Activated CD4-positive, alpha-beta memory T cell treated with anti-CD3 and anti-CD28 coated beads, Interleukin-2, amount 10 ng/mL, durations not matched to agents 7 days and 5 days (primary cell): Measurements from ENCODE around the gene CCDC69. TPM values are rescaled to one million over a fixed set of nuclear protein-coding genes. Genes with fewer than 3 reads are reported as not detected.
A peak's percentile ranks its signal among the peaks of the same experiment; 100 is the strongest.

Source experiments
- CTCF ChIA-PET: fragments of 350-600 bp; sonication (Branson Sonifier 250); formaldehyde crosslinking; loops from one replicate; lab custom pipeline; 2021; ENCODE audit warnings: antibody characterized with exemption, inconsistent platforms; lab: Charles Lee
- POLR2A ChIA-PET: fragments of 350-600 bp; sonication (Branson Sonifier 250); formaldehyde crosslinking; loops from one replicate; lab custom pipeline; 2021; ENCODE audit warnings: antibody characterized with exemption; lab: Charles Lee
- DNase-seq: peaks from one replicate; pipeline ENCODE4 v3.0.0-alpha.2; 2020
- H3K27ac Mint-ChIP-seq: one replicate; pipeline ENCODE4 v1.8.0; 2021; ENCODE audit warnings: mild to moderate bottlenecking, mixed read lengths
- H3K27me3 Mint-ChIP-seq: one replicate; pipeline ENCODE4 v1.8.0; 2021; ENCODE audit warnings: mixed read lengths
- H3K36me3 Mint-ChIP-seq: one replicate; pipeline ENCODE4 v1.8.0; 2021; ENCODE audit warnings: low read depth, mixed read lengths
- H3K4me1 Mint-ChIP-seq: one replicate; pipeline ENCODE4 v1.8.0; 2021; ENCODE audit warnings: mixed read lengths
- H3K4me3 Mint-ChIP-seq: one replicate; pipeline ENCODE4 v1.8.0; 2021; ENCODE audit warnings: mild to moderate bottlenecking, mixed read lengths
- H3K9me3 Mint-ChIP-seq: one replicate; pipeline ENCODE4 v1.8.0; 2021; ENCODE audit warnings: mixed read lengths
- total RNA-seq, 2 experiments: library from RNA; stranded (reverse); gene quantifications; one replicate each; pipeline ENCODE4 v1.2.3, GENCODE V29; 2021

Gene CCDC69
- total RNA-seq, 2 experiments from 2014 or later, result 62.6 to 64.2 TPM

DNA sequence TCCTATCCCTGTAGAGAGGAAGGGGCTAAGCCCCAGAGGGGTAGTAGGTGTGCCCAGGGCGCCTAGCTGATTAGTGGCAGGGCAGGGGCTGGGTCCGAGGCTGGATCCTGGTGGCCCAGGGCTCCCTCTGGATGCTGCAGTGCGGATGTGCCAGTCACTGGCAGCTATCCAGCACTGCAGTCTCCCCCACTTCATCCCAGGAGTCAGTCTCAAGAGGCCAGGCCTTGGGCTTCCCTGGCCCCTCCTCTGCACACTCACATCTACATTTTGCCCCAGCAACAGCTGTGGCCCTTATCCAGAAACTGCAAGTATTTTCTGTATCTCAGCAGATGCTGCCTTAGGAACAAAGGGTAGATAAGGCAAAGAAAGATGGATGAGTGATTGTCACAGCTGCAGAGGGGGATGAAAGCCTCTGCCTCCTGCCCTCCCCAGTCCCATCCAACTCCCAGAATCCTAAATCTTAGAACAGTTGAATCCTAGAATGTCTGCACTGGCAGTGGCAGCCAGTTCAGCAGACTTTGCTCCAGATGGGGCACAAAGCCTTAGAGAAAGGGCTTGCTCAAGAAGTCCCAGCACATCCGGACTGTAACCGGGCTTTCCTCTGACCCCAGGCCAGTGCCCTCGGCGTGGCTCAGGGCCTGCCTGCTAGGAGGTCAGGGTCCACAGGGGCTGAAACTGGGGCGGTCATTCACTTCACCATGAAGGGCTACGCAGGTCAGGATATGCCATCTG, 68.0 kb downstream of the CCDC69 start:
- CTCF ChIA-PET, result interaction anchor here (0.8 to 1.6 kb wide), 6 partner anchors 9 to 95 kb away, joined by 3 to 12 read pairs (median 3); no protein-coding TSS in a partner anchor
- Mint-ChIP-seq H3K9me3 (no peaks in the 10 kb centered on the region), H3K4me1 (peaks cover 59% of the 10 kb centered on the region), H3K27ac (peak overlapping the region; percentile 96), H3K4me3 (peak overlapping the region; percentile 95), H3K27me3 (no peaks in the 10 kb centered on the region), H3K36me3 (peaks cover 51% of the 10 kb centered on the region)
- DNase-seq, result peak; percentile 43
- POLR2A ChIA-PET, result interaction anchor here (0.7 to 1.8 kb wide), 13 partner anchors 9 to 615 kb away, joined by 3 to 6 read pairs (median 4); partner anchors contain the start of genes CCDC69, G3BP1 and TNIP1

GRCh38 chr5:151154931-151155774, 68.7 kb downstream of the CCDC69 start:
- peak overlapping the region; percentile 95 for H3K4me3 Mint-ChIP-seq
- H3K36me3 Mint-ChIP-seq, result peaks cover 55% of the 10 kb centered on the region
- ChIA-PET CTCF (interaction anchor here (0.8 to 1.7 kb wide), 11 partner anchors 10 to 96 kb away, joined by 3 to 14 read pairs (median 4); no protein-coding TSS in a partner anchor), POLR2A (interaction anchor here (0.7 to 1.8 kb wide), 14 partner anchors 10 to 616 kb away, joined by 3 to 6 read pairs (median 4); partner anchors contain the start of genes G3BP1 and TNIP1)
- peak overlapping the region; percentile 96 for H3K27ac Mint-ChIP-seq
- DNase-seq, result peak; percentile 78
- H3K9me3 Mint-ChIP-seq, result no peaks in the 10 kb centered on the region
- peaks cover 67% of the 10 kb centered on the region for H3K4me1 Mint-ChIP-seq
- no peaks in the 10 kb centered on the region for H3K27me3 Mint-ChIP-seq

DNA sequence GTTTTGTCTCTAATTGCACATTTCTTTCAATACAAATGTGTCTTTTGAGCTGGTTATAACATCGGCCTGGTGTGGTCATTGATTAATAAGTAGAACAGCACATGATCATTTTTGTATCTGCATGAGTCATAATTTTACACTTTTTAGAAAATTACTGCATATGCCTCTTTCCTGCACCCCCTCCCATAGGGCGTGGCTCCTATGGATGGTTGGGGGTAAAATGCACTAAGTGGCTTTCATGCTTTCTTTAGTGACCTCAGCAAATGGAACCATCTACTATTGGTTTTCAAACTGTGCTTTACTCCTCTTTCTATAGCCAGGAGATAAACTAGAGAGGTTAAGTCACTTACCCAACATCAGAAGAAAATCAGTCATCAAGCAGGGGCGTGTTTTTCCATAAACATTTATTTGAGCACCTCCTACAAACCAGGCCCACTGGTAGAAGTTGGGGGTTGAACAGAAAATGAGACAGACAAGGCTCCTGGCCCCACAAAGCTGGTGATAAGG, 70.1 kb downstream of the CCDC69 start:
- no peaks in the 10 kb centered on the region for H3K27me3 Mint-ChIP-seq
- H3K36me3 Mint-ChIP-seq, result peaks cover 60% of the 10 kb centered on the region
- ChIA-PET CTCF (interaction anchor here (1.2 to 1.7 kb wide), 3 partner anchors 11 to 28 kb away, joined by 3 to 14 read pairs (median 4); no protein-coding TSS in a partner anchor), POLR2A (interaction anchor here (1.1 to 5.2 kb wide), 7 partner anchors 9 to 74 kb away, joined by 3 to 30 read pairs (median 4); no protein-coding TSS in a partner anchor)
- H3K4me3 Mint-ChIP-seq, result peak overlapping the region; percentile 95
- H3K27ac Mint-ChIP-seq, result peak overlapping the region; percentile 96
- peak; percentile 53 for DNase-seq
- H3K4me1 Mint-ChIP-seq, result peaks cover 75% of the 10 kb centered on the region
- H3K9me3 Mint-ChIP-seq, result no peaks in the 10 kb centered on the region

DNA sequence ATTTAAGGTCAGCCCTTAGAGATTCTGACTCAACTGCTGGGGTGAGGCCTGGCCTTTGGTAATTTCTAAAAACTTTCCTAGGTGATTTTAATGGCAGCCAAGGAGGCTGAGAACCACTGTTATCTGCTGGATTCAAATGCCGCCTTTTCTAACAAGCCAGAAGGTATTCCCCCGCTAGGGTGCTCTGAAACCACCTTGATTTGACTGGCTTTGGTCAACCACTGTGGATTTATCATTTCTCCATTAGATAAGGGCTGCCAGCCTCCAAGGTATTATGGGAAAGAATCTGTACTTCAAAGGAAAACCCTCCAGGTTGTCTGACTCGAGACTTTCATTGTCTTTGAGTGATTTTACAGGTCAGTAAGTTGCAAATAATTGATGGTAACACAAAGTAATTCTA, 70.6 kb downstream of the CCDC69 start:
- Mint-ChIP-seq H3K27me3 (no peaks in the 10 kb centered on the region), H3K9me3 (no peaks in the 10 kb centered on the region), H3K4me3 (peak overlapping the region; percentile 95), H3K27ac (peak overlapping the region; percentile 96), H3K36me3 (peaks cover 66% of the 10 kb centered on the region), H3K4me1 (peaks cover 75% of the 10 kb centered on the region)
- DNase-seq, result no peak
- ChIA-PET POLR2A (interaction anchor here (1.2 to 5.2 kb wide), 5 partner anchors 11 to 74 kb away, joined by 3 to 30 read pairs (median 7); partner anchors contain the start of gene CCDC69), CTCF (interaction anchor here (1.0 to 1.4 kb wide), 2 partner anchors 12 kb away, joined by 3 read pairs; no protein-coding TSS in a partner anchor)

- Mint-ChIP-seq H3K4me3 (peak overlapping the region; percentile 50), H3K27me3 (no peaks in the 10 kb centered on the region), H3K27ac (peak overlapping the region; percentile 96), H3K36me3 (peaks cover 76% of the 10 kb centered on the region), H3K9me3 (no peaks in the 10 kb centered on the region), H3K4me1 (peaks cover 85% of the 10 kb centered on the region)
- peak; percentile 61 for DNase-seq
- ChIA-PET POLR2A (interaction anchor here (0.9 to 5.2 kb wide), 4 partner anchors 10 to 72 kb away, joined by 3 to 30 read pairs (median 7); partner anchors contain the start of gene CCDC69), CTCF (no interaction called here)
Observed at GRCh38 chr5:151151793-151152192, 72.1 kb downstream of the CCDC69 start.

DNA sequence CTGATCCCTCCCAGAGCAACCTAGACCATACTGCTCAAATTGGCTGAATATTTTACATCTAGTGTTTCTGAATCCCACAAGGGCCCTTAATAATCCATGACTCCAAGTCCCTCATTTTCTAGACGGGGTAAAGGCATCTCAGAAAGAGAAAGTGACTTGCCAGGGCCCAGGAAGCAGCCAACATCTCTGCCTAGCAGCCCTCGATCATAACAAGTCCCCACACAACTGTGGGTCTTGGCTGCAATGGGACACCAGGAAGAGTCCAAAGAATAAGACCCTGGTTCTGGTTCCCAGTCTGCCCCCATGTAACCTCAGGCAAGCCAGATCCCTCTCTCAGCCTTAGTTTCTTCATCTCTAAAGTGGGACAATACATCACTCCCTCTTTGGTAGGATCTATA, 72.6 kb downstream of the CCDC69 start:
- peaks cover 75% of the 10 kb centered on the region for H3K36me3 Mint-ChIP-seq
- ChIA-PET POLR2A (interaction anchor here (0.7 to 5.2 kb wide), 13 partner anchors 9 to 451 kb away, joined by 3 to 30 read pairs (median 4); partner anchors contain the start of genes CCDC69, RBM22 and TNIP1), CTCF (interaction anchor here (1.0 to 4.3 kb wide), 7 partner anchors 10 to 99 kb away, joined by 3 to 49 read pairs (median 15); no protein-coding TSS in a partner anchor)
- H3K4me3 Mint-ChIP-seq, result peak overlapping the region; percentile 50
- H3K4me1 Mint-ChIP-seq, result peaks cover 89% of the 10 kb centered on the region
- H3K27ac Mint-ChIP-seq, result peak overlapping the region; percentile 96
- no peaks in the 10 kb centered on the region for H3K27me3 Mint-ChIP-seq
- peak; percentile 20 for DNase-seq
- no peaks in the 10 kb centered on the region for H3K9me3 Mint-ChIP-seq

DNA sequence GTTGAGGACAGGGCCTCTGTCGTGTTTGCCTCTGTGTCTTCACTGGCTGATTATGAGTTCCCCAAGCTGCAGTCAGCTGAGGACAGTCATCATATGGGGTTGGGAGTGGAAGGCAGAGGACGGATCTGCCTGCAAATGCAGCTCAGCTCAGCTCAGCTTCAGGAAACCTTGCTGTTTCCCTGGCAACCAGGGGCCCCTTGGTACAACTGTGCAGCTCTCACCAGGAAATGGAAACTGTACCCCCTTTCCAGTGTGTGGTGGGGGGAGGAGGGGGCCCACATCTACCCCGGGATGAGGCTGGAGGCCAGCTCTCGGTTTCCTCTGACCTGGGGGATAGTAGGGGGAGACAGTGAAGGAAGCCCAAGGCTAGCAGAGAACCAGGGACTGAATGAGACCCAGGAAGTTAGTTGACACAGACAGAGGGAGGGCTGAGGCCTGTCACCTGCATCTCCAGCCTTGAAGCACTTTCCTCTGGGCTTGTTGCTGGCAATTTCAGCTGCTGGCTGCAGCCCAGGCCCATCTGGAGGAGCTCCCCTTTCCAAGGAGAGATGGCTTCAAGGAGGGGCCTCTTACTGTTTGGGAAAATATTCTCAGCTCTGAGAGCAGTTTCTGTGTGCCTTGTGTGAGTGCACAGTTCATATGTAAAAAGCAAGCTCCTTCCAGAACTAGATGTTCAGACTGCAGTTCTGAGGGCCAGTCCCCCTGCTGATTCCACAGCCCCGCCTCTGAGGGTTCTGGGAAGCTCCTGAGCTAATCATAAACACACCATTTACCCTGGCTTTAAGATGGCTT, 73.2 kb downstream of the CCDC69 start:
- peak overlapping the region; percentile 50 for H3K4me3 Mint-ChIP-seq
- ChIA-PET CTCF (interaction anchor here (1.0 to 4.3 kb wide), 8 partner anchors 11 to 99 kb away, joined by 3 to 49 read pairs (median 10); no protein-coding TSS in a partner anchor), POLR2A (interaction anchor here (0.7 to 5.2 kb wide), 22 partner anchors 9 to 450 kb away, joined by 3 to 30 read pairs (median 4); partner anchors contain the start of genes CCDC69, RBM22 and TNIP1)
- H3K27ac Mint-ChIP-seq, result peak overlapping the region; percentile 96
- H3K9me3 Mint-ChIP-seq, result no peaks in the 10 kb centered on the region
- DNase-seq, result peak; percentile 83
- peaks cover 75% of the 10 kb centered on the region for H3K36me3 Mint-ChIP-seq
- no peaks in the 10 kb centered on the region for H3K27me3 Mint-ChIP-seq
- peaks cover 95% of the 10 kb centered on the region for H3K4me1 Mint-ChIP-seq

GRCh38 chr5:151148583-151148982, 75.3 kb downstream of the CCDC69 start:
- Mint-ChIP-seq H3K27me3 (no peaks in the 10 kb centered on the region), H3K4me1 (peaks cover 98% of the 10 kb centered on the region), H3K9me3 (no peaks in the 10 kb centered on the region), H3K27ac (peak overlapping the region; percentile 82), H3K36me3 (peaks cover 77% of the 10 kb centered on the region), H3K4me3 (peak overlapping the region; percentile 34)
- ChIA-PET CTCF (interaction anchor here (0.7 to 4.3 kb wide), 12 partner anchors 9 to 104 kb away, joined by 3 to 49 read pairs (median 8); partner anchors contain the start of genes ANXA6 and GM2A), POLR2A (interaction anchor here (0.6 to 3.5 kb wide), 14 partner anchors 9 to 699 kb away, joined by 3 to 21 read pairs (median 4); partner anchors contain the start of genes ANXA6 and CCDC69)
- peak; percentile 55 for DNase-seq

- ChIA-PET POLR2A (interaction anchor here (1.6 to 3.5 kb wide), 3 partner anchors 10 to 21 kb away, joined by 7 to 12 read pairs (median 9); partner anchors contain the start of gene ANXA6), CTCF (interaction anchor here (2.3 to 4.3 kb wide), 3 partner anchors 18 to 31 kb away, joined by 9 to 43 read pairs (median 22); no protein-coding TSS in a partner anchor)
- Mint-ChIP-seq H3K27me3 (no peaks in the 10 kb centered on the region), H3K27ac (peak overlapping the region; percentile 42), H3K4me1 (peaks cover 98% of the 10 kb centered on the region), H3K36me3 (peaks cover 78% of the 10 kb centered on the region), H3K9me3 (no peaks in the 10 kb centered on the region), H3K4me3 (no peak overlapping the region)
- DNase-seq, result no peak
Observed at GRCh38 chr5:151147033-151147432, 76.9 kb downstream of the CCDC69 start.

DNA sequence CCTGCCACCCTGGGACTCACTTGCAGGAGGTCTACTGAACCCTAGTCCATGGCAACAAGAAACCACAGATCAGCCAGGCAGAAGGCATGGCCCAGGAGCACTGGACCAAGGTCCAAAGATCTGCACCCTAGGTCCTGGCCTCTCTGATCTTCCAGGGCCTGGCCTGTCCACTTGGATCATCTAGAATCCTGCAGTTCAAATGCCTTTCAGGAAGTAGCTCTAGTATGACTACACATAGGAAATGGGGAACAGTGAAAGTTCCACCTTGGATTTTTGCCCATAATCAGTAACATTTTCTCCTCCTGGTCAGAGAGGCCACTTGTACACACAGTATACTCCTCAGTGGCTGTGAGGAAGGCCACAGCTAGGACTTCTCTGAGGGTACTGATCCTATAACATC, 77.8 kb downstream of the CCDC69 start:
- DNase-seq, result no peak
- H3K4me3 Mint-ChIP-seq, result no peak overlapping the region
- H3K27me3 Mint-ChIP-seq, result no peaks in the 10 kb centered on the region
- H3K27ac Mint-ChIP-seq, result no peak overlapping the region
- H3K4me1 Mint-ChIP-seq, result peaks cover 98% of the 10 kb centered on the region
- ChIA-PET POLR2A (interaction anchor here (1.6 to 3.5 kb wide), 3 partner anchors 9 to 20 kb away, joined by 7 to 12 read pairs (median 8); partner anchors contain the start of gene ANXA6), CTCF (interaction anchor here (0.9 to 2.8 kb wide), 3 partner anchors 31 to 98 kb away, joined by 3 to 9 read pairs (median 3); no protein-coding TSS in a partner anchor)
- no peaks in the 10 kb centered on the region for H3K9me3 Mint-ChIP-seq
- H3K36me3 Mint-ChIP-seq, result peaks cover 81% of the 10 kb centered on the region

DNA sequence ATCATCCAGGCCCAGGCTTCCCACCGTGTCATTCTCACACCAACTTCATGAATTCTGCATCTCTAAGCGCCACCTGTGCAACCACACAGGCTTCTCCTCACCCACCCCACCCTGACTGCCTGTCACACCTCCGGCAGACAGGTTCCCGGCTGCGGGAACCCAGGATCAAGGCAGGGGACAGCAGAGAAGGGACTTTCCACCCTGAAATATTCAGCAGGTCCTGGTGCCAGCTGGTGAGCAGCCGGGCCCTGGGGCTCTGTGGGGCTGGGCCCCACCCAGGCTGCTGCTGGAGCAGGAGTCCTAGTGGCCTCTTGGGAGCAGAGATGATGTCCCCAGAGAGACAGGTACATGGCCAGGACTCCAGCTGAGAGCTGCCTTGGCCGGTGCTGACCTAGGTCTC, 79.0 kb downstream of the CCDC69 start:
- POLR2A ChIA-PET, result interaction anchor here (1.1 to 1.9 kb wide), 5 partner anchors 10 to 29 kb away, joined by 3 to 8 read pairs (median 4); partner anchors contain the start of gene ANXA6
- no peak for DNase-seq
- Mint-ChIP-seq H3K9me3 (no peaks in the 10 kb centered on the region), H3K4me1 (peaks cover 97% of the 10 kb centered on the region), H3K4me3 (no peak overlapping the region), H3K36me3 (peaks cover 81% of the 10 kb centered on the region), H3K27me3 (no peaks in the 10 kb centered on the region), H3K27ac (peak overlapping the region; percentile 36)
- CTCF ChIA-PET, result interaction anchor here (0.8 to 2.8 kb wide), 2 partner anchors 10 to 30 kb away, joined by 4 to 9 read pairs; no protein-coding TSS in a partner anchor
